ENCODE measurements around the gene DCTN2. TPM values are rescaled to one million over a fixed set of nuclear protein-coding genes. Genes with fewer than 3 reads are reported as not detected.
"Not testable (repeated sequence)": the region's sequence is repeated elsewhere in the genome, so short reads cannot be mapped to it uniquely, and the experiment has no call there.

The DCTN2 gene
- total and polyA plus RNA-seq, 7 donors = 118 to 204 (median 142) TPM

DNA sequence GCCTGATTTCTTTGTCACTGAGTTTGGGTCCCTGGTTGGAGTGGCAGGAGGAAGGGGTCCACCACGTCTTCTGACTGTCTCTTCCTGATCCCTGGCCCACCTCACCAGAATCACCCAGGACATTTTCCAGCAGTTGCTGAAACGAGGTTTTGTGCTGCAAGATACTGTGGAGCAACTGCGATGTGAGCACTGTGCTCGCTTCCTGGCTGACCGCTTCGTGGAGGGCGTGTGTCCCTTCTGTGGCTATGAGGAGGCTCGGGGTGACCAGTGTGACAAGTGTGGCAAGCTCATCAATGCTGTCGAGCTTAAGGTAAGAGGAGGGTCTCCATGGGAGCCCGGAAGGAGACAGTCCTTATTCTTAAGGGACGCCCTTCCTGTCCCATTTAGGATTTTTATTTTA, 46.8 kb downstream of the DCTN2 start:
- H3K27ac ChIP-seq = no peak overlapping the region
- no peaks in the 10 kb centered on the region for H3K4me1 ChIP-seq
- WGBS, 2 donors = 95 to 98% methylated on average over 11 of the region's 11 CpGs
- H3K4me3 ChIP-seq = no peak overlapping the region
- H3K27me3 ChIP-seq = no peaks in the 10 kb centered on the region
- intact Hi-C loops (cut with DNase I) = no loop called here
- DNase-seq = no peak
- TF ChIP-seq, protein P1, sequence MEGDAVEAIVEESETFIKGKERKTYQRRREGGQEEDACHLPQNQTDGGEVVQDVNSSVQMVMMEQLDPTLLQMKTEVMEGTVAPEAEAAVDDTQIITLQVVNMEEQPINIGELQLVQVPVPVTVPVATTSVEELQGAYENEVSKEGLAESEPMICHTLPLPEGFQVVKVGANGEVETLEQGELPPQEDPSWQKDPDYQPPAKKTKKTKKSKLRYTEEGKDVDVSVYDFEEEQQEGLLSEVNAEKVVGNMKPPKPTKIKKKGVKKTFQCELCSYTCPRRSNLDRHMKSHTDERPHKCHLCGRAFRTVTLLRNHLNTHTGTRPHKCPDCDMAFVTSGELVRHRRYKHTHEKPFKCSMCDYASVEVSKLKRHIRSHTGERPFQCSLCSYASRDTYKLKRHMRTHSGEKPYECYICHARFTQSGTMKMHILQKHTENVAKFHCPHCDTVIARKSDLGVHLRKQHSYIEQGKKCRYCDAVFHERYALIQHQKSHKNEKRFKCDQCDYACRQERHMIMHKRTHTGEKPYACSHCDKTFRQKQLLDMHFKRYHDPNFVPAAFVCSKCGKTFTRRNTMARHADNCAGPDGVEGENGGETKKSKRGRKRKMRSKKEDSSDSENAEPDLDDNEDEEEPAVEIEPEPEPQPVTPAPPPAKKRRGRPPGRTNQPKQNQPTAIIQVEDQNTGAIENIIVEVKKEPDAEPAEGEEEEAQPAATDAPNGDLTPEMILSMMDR (IDR thresholded peaks at IDR 0.05) = no peak
- TF ChIP-seq EP300 (IDR thresholded peaks at IDR 0.05) = no peak
- TF ChIP-seq POLR2AphosphoS5 (IDR thresholded peaks at IDR 0.05) = no peak
- TF ChIP-seq POLR2A (IDR thresholded peaks at IDR 0.05) = no peak
- H3K36me3 ChIP-seq = peaks cover 24 to 97% (median 47%) of the 10 kb centered on the region in 4 donors
- H3K9me3 ChIP-seq = no peaks in the 10 kb centered on the region

DNA sequence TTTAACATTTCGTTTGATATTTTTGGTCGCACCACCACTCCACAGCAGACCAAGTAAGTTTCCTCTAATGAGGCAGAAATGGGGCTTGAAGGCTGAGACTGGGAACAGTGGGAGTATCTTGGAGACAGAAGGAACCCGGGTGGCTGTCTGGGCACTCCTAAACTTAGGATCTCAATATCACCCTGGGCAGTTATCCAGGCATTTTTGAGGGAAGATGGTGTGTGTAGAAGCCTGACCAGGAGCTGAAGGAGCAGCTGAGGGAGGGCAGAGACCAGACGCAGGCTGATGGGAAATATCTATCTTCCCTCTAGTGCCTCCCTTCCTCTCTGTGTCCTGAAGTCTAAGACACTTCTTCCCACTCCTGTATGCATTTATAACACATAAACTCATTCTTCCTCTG, 48.4 kb downstream of the DCTN2 start:
- TF ChIP-seq POLR2A (IDR thresholded peaks at IDR 0.05) = no peak
- WGBS, 2 donors = 94 to 96% methylated on average over 4 of the region's 4 CpGs
- H3K27ac ChIP-seq = no peak overlapping the region
- H3K27me3 ChIP-seq = no peaks in the 10 kb centered on the region
- no peaks in the 10 kb centered on the region for H3K4me1 ChIP-seq
- no peaks in the 10 kb centered on the region for H3K9me3 ChIP-seq
- H3K4me3 ChIP-seq = no peak overlapping the region
- H3K36me3 ChIP-seq = peaks cover 24 to 90% (median 34%) of the 10 kb centered on the region in 4 donors
- intact Hi-C loops (cut with DNase I) = no loop called here
- DNase-seq = no peak

DNA sequence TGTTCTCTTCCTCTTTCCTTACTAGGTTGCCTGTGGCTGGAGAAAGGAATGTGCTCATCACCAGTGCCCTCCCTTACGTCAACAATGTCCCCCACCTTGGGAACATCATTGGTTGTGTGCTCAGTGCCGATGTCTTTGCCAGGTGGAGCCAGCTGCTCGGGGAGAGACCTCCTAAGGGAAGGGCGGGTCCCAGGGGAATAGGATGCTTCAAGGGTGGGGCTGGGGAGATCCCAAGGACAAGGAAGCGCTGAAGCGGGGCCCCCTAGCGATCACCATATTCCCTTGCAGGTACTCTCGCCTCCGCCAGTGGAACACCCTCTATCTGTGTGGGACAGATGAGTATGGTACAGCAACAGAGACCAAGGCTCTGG, 48.9 kb downstream of the DCTN2 start:
- 88 to 91% methylated on average over 9 of the region's 9 CpGs for WGBS, 2 donors
- Histone ChIP-seq H3K27me3 (no peaks in the 10 kb centered on the region), H3K36me3 (peaks cover 24 to 85% (median 34%) of the 10 kb centered on the region in 4 donors), H3K9me3 (no peaks in the 10 kb centered on the region), H3K27ac (no peak overlapping the region), H3K4me1 (no peaks in the 10 kb centered on the region), H3K4me3 (no peak overlapping the region)
- intact Hi-C loops (cut with DNase I) = no loop called here
- no peak for DNase-seq
- no peak for TF ChIP-seq POLR2A (IDR thresholded peaks at IDR 0.05)
- TF ChIP-seq, protein P1 (IDR thresholded peaks at IDR 0.05) = no peak
- no peak for TF ChIP-seq POLR2AphosphoS5 (IDR thresholded peaks at IDR 0.05)
- no peak for TF ChIP-seq EP300 (IDR thresholded peaks at IDR 0.05)

DNA sequence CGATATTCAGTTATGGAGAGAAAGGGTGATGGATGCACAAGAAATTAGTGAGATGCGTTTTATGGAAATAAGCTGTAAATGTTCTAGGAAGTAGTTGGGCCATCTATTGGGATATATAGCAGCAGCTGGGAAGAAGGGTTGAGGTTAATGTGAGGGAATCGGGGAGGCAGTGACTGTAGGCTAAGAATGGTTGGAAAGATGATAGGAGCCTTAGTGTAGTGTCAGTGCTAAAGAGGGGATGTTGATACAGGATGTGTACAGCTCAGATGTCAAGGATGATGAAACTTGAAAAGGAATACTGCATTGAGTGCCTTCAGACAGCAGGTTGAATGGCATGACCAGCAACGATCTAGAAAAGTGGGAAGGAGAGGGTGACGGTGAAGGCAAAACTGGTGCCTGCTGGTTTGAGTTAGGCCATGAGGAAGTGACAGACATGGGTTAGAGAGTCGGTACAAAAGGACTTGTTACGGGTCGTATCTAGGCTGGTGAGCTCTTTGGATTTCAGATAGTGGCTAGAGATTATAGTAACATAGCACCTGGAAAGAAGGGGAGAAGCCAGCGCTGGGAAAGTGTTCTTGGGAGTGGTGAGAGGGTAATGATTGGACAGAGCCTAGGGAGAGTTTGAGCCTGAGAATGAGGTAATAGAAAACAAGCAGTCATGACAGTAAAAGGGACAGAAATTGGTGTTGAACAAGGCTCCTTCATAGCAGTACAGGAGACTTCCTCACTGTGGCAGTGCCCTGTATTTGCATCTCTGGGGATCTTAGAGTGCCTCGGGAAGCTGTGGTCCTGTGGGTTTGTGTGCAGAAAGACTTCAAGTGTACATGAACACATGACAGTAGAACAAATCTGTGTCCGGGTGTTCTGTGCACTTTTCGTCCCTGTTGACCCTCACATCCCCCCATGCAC, 49.5 kb downstream of the DCTN2 start:
- WGBS, 2 donors = 92 to 93% methylated on average over 12 of the region's 12 CpGs
- TF ChIP-seq, protein P1 (IDR thresholded peaks at IDR 0.05) = no peak
- TF ChIP-seq EP300 (IDR thresholded peaks at IDR 0.05) (no peak), POLR2A (IDR thresholded peaks at IDR 0.05) (no peak), POLR2AphosphoS5 (IDR thresholded peaks at IDR 0.05) (no peak)
- intact Hi-C loops (cut with DNase I) = no loop called here
- no peak for DNase-seq
- Histone ChIP-seq H3K27me3 (no peaks in the 10 kb centered on the region), H3K9me3 (no peaks in the 10 kb centered on the region), H3K4me3 (no peak overlapping the region), H3K27ac (no peak overlapping the region), H3K4me1 (no peaks in the 10 kb centered on the region), H3K36me3 (peaks cover 24 to 85% (median 34%) of the 10 kb centered on the region in 4 donors)

DNA sequence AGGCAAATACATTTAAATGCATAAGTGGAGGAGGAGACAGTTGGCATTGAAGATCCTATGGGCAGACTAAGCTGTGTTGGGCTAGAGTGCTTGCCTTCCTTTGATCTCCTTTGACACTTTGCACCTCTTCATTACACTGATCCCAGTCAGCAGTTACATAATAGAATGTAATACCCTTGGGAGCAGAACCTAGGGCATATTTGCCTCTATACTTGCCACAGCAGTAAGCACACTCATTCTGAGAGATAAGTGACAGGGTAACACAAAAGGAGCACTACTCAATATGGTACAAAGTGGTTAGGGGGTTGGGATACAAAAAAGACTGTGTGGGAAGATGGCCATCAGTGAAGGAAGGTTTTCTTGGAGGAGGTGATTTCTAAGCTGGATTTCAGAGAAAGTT, 50.2 kb downstream of the DCTN2 start:
- no peaks in the 10 kb centered on the region for H3K4me1 ChIP-seq
- TF ChIP-seq EP300 (IDR thresholded peaks at IDR 0.05) (no peak), POLR2A (IDR thresholded peaks at IDR 0.05) (no peak), POLR2AphosphoS5 (IDR thresholded peaks at IDR 0.05) (no peak)
- TF ChIP-seq, protein P1 (IDR thresholded peaks at IDR 0.05) = no peak
- no peak for DNase-seq
- peaks cover 24 to 85% (median 35%) of the 10 kb centered on the region in 4 donors for H3K36me3 ChIP-seq
- H3K27ac ChIP-seq = no peak overlapping the region
- no peaks in the 10 kb centered on the region for H3K9me3 ChIP-seq
- intact Hi-C loops (cut with DNase I) = no loop called here
- no peaks in the 10 kb centered on the region for H3K27me3 ChIP-seq
- H3K4me3 ChIP-seq = no peak overlapping the region

DNA sequence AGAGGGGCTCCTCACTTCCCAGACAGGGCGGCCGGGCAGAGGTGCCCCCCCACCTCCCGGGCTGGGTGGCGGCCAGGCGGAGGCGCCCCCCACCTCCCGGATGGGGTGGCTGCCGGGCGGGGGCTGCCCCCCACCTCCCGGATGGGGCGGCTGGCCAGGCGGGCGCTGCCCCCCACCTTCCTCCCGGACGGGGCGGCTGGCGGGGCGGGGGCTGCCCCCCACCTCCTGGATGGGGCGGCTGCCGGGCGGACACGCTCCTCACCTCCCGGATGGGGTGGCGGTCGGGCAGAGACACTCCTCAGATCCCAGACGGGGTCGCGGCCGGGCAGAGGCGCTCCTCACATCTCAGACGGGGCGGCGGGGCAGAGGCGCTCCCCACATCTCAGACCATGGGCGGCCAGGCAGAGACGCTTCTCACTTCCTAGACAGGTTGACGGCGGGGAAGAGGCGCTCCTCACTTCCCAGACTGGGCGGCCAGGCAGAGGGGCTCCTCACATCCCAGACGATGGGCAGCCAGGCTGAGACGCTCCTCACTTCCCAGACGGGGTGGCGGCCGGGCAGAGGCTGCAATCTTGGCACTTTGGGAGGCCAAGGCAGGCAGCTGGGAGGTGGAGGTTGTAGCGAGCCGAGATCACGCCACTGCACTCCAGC, 51.8 kb downstream of the DCTN2 start:
- H3K27ac ChIP-seq; intact Hi-C loops (cut with DNase I); H3K4me3 ChIP-seq; H3K9me3 ChIP-seq; DNase-seq; H3K27me3 ChIP-seq; H3K4me1 ChIP-seq: not testable (repeated sequence)
- peaks cover 24 to 85% (median 36%) of the 10 kb centered on the region in 4 donors for H3K36me3 ChIP-seq
- 97% methylated on average over 45 of the region's 48 CpGs for WGBS, 2 donors
